DOHH2 (cell line): ENCODE data around the gene LOXHD1.

ENCODE experiments used
- H3F3A ChIP-seq: fragments of 200-600 bp; sonication (generic), shearing (Covaris generic); 2 replicates; pipeline ENCODE4 v1.6.0; 2016; ENCODE audit warnings: antibody characterized with exemption, mild to moderate bottlenecking; ENCODE audit not compliant: control insufficient read depth, insufficient read depth
- H3K27ac ChIP-seq: fragments of 200-600 bp; sonication (generic); 2 replicates; pipeline ENCODE4 v1.5.1; 2014; ENCODE audit warnings: low read depth, mild to moderate bottlenecking, low read length, moderate library complexity
- H3K27me3 ChIP-seq: fragments of 200-600 bp; sonication (generic); 2 replicates; pipeline ENCODE4 v1.6.1; 2014; ENCODE audit warnings: mild to moderate bottlenecking, low read length, mixed read lengths; ENCODE audit not compliant: control insufficient read depth
- H3K36me3 ChIP-seq: fragments of 200-600 bp; sonication (generic); 2 replicates; pipeline ENCODE4 v1.6.1; 2014; ENCODE audit warnings: mild to moderate bottlenecking, low read length, moderate library complexity, mixed read lengths; ENCODE audit not compliant: control insufficient read depth
- H3K4me1 ChIP-seq: fragments of 200-600 bp; sonication (generic); 2 replicates; pipeline ENCODE4 v1.6.1; 2014; ENCODE audit warnings: mild to moderate bottlenecking, low read length, mixed read lengths; ENCODE audit not compliant: control insufficient read depth
- H3K4me2 ChIP-seq: fragments of 200-600 bp; sonication (generic); 2 replicates; pipeline ENCODE4 v1.6.0; 2014; ENCODE audit warnings: mild to moderate bottlenecking, low read length, moderate library complexity
- H3K4me3 ChIP-seq: fragments of 200-600 bp; sonication (generic); 2 replicates; pipeline ENCODE4 v1.5.1; 2014; ENCODE audit warnings: mild to moderate bottlenecking, low read length, mixed read lengths
- H3K79me2 ChIP-seq: fragments of 200-600 bp; sonication (generic); 2 replicates; pipeline ENCODE4 v1.6.1; 2014; ENCODE audit warnings: mild to moderate bottlenecking, low read length, mixed read lengths; ENCODE audit not compliant: control insufficient read depth
- H3K9me2 ChIP-seq: fragments of 200-600 bp; sonication (generic); replicated peaks from 2 replicates; pipeline ENCODE4 v1.6.1; 2014; ENCODE audit warnings: mild to moderate bottlenecking, low read length, mixed read lengths; ENCODE audit not compliant: control insufficient read depth
- H3K9me3 ChIP-seq: fragments of 200-600 bp; sonication (generic); 2 replicates; pipeline ENCODE4 v1.6.1; 2014; ENCODE audit warnings: antibody characterized with exemption, low read length, mixed read lengths; ENCODE audit not compliant: control insufficient read depth, insufficient read depth
- H4K20me1 ChIP-seq: fragments of 200-600 bp; sonication (generic); 2 replicates; pipeline ENCODE4 v1.6.0; 2014; ENCODE audit warnings: low read depth, mild to moderate bottlenecking, antibody characterized with exemption, low read length, moderate library complexity; ENCODE audit not compliant: control insufficient read depth, insufficient read depth
- EZH2phosphoT487 ChIP-seq: fragments of 200-600 bp; sonication (generic); IDR thresholded peaks from 2 replicates; pipeline ENCODE4 v1.6.1; 2017; ENCODE audit warnings: borderline replicate concordance, mild to moderate bottlenecking, antibody characterized with exemption, low read length, moderate library complexity, mixed read lengths
- TF ChIP-seq, protein P1 (sequence below): fragments of 200-600 bp; sonication (generic); IDR thresholded peaks from one replicate; pipeline ENCODE4 v1.5.1; 2014; ENCODE audit warnings: antibody characterized with exemption, mild to moderate bottlenecking, low read depth, low read length; ENCODE audit not compliant: poor library complexity, severe bottlenecking

Gene LOXHD1

DNA sequence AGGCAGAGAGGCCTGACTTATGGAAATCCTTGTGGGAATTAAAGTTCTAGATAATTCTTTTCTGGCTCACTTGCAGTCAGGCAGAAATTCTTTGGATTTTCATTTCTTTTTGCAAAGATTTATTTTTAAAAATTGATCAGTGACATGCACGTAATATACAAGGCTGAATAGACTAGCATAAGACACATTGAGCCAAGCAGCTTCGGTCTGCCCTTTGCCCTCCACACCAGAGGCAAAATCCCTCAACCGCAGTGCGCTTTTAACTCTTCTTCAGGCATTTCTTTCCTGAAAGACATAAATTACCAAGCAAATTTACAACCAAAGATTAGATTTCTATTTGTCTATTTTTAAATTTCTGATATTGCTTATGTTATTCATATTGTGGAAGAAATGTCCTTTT, 227.9 kb downstream of the LOXHD1 start:
- H3K4me3 ChIP-seq, result no peak overlapping the region
- H3K9me2 ChIP-seq, result no peaks in the 10 kb centered on the region
- no peaks in the 10 kb centered on the region for H4K20me1 ChIP-seq
- H3K79me2 ChIP-seq, result no peaks in the 10 kb centered on the region
- peaks cover 20% of the 10 kb centered on the region for H3K27me3 ChIP-seq
- H3K36me3 ChIP-seq, result no peaks in the 10 kb centered on the region
- no peaks in the 10 kb centered on the region for H3F3A ChIP-seq
- no peak overlapping the region for H3K4me2 ChIP-seq
- H3K4me1 ChIP-seq, result no peaks in the 10 kb centered on the region
- H3K27ac ChIP-seq, result no peak overlapping the region
- no peaks in the 10 kb centered on the region for H3K9me3 ChIP-seq
- TF ChIP-seq, protein P1, sequence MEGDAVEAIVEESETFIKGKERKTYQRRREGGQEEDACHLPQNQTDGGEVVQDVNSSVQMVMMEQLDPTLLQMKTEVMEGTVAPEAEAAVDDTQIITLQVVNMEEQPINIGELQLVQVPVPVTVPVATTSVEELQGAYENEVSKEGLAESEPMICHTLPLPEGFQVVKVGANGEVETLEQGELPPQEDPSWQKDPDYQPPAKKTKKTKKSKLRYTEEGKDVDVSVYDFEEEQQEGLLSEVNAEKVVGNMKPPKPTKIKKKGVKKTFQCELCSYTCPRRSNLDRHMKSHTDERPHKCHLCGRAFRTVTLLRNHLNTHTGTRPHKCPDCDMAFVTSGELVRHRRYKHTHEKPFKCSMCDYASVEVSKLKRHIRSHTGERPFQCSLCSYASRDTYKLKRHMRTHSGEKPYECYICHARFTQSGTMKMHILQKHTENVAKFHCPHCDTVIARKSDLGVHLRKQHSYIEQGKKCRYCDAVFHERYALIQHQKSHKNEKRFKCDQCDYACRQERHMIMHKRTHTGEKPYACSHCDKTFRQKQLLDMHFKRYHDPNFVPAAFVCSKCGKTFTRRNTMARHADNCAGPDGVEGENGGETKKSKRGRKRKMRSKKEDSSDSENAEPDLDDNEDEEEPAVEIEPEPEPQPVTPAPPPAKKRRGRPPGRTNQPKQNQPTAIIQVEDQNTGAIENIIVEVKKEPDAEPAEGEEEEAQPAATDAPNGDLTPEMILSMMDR, result no peak
- TF ChIP-seq EZH2phosphoT487, result no peak

DNA sequence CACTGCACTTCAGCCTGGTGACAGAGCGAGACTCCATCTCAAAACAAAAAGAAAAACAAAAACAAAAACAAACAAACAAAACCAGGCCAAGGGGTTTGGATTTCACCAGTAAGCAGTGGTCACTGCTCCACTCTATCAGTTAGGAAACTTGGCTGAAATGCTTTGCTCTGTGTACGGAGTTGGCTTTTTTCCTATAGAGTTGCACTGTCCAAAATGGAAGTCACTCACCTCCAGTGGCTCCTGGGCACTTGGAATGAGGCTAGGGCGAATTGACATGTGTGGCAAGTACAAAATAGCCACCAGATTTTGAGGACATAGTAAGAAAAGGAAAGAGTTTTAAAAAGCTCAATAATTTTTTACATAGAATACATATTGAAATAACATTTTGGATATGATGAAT, 228.7 kb downstream of the LOXHD1 start:
- Histone ChIP-seq H3K9me2 (no peaks in the 10 kb centered on the region), H3K4me3 (no peak overlapping the region), H4K20me1 (no peaks in the 10 kb centered on the region), H3K79me2 (no peaks in the 10 kb centered on the region), H3K4me1 (no peaks in the 10 kb centered on the region), H3K4me2 (no peak overlapping the region), H3K27ac (no peak overlapping the region), H3F3A (no peaks in the 10 kb centered on the region), H3K27me3 (peaks cover 20% of the 10 kb centered on the region), H3K9me3 (no peaks in the 10 kb centered on the region), H3K36me3 (no peaks in the 10 kb centered on the region)
- TF ChIP-seq, protein P1, result no peak
- no peak for TF ChIP-seq EZH2phosphoT487

DNA sequence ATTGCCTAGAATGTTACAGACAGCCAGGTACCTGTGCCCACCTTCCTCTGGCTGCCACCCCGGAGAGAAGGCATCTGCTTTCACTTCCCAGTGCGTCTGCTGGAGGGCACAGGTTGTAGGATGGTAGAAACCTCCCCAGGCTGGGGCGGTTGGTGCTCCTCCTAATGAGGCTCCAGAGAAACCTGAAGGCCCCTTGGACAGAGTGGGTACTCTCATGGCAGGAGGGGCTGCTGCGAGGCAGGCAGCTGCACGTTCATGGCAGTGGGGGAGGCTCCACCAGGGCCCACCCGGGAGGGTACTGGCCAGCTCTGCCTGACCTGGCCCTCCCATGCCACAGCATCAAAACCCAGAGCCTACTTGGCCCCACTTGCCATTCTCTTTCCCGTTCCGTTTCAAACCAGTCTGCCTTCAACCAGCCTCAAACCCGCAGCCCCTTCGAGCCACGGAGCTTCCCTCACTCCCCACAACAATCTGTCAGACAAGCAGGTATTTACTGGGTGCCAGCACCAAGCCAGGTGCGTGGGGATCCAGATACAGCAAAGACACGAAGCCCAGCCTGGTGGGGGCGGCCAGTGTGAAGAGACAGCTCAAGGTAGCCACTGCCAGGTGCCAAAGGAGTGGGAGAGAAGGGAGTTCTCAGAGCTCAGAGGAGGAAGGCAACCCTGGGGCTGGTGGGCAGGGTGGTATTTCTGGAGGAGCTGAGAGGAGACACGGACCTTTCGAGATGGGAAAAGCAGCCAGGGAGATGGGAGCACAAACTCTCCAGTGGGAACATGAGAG, 229.6 kb downstream of the LOXHD1 start:
- Histone ChIP-seq H3K79me2 (no peaks in the 10 kb centered on the region), H3K36me3 (no peaks in the 10 kb centered on the region), H3K27me3 (peaks cover 20% of the 10 kb centered on the region), H3K4me2 (no peak overlapping the region), H4K20me1 (no peaks in the 10 kb centered on the region), H3K27ac (no peak overlapping the region), H3K4me1 (no peaks in the 10 kb centered on the region), H3K9me2 (no peaks in the 10 kb centered on the region), H3K9me3 (no peaks in the 10 kb centered on the region), H3K4me3 (no peak overlapping the region), H3F3A (no peaks in the 10 kb centered on the region)
- TF ChIP-seq, protein P1, result no peak
- no peak for TF ChIP-seq EZH2phosphoT487
